Right kidney (tissue), 1 donor: ENCODE measurements around the gene CMTR1.
"Not testable (repeated sequence)": the region's sequence is repeated elsewhere in the genome, so short reads cannot be mapped to it uniquely, and the experiment has no call there.

Source experiments
- DNase-seq: peaks from one replicate; pipeline ENCODE4 v3.0.0-alpha.2; 2016

CMTR1 gene

DNA sequence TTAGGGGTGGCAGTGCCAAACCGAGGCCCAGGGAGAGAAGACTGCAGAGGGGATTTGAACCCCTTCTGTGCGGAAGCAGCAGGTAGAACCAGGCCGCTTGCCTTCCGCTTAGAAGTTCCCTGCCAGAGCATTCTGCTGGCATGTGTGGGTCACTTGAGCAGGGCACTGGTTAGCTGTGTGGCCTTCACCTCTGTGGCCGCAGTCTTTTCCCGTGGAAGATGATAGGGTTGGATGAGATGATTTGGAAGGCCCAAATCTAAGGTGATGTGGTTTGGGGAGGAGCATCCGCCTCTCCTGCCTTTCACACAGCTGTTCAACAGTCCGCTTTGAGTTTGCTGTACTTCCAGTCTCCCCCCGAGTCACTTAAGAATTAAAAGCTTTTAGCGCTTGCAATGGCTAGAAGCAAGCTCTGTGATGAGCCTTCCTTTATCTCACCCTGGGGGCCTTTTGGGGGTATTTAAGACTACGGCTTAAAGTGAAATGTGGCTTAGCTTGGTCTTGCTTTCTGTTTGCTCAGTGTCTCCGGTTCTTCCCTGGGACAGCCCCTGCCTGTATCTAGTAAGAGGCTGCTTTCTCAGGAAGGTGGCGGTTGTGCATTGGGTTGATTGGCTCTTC lies 743 bp downstream of the CMTR1 start:
- peak; percentile 13 for DNase-seq

DNA sequence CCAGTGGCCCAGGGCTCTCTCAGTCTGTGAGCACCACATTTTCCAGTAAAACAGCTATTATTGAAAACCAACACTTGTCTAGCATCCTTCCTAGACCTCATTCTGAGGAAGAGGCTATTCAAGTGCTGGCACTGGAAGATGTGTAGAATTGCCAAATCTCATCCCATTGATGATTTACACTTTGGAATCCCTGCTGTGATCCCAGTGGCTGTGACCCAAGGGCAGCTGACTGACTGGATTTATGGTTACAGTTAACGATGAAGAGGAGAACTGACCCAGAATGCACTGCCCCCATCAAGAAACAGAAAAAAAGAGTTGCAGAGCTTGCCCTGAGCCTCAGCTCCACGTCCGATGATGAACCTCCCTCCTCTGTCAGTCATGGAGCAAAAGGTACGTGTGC lies 2.4 kb downstream of the CMTR1 start:
- DNase-seq = no peak

DNA sequence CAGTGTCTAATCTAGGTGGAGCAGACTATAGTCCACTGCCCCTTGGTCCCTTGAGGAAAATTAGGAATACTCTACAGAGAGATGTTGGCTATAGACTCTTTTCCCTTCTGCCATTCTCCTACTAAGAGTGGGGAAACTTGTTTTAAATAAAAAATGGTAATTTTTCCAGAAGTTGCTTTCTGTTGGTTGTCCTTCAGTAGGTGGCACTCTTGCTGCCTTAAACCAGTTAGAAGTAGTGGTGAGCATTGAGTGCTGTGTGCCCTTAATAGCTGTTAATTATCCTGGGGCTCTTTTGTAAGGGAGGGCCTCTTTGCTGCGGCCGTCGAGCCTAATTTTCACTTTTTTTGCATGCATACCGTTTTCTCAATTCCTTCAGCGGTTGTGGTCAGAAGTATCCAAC lies 2.8 kb downstream of the CMTR1 start:
- no peak for DNase-seq

DNA sequence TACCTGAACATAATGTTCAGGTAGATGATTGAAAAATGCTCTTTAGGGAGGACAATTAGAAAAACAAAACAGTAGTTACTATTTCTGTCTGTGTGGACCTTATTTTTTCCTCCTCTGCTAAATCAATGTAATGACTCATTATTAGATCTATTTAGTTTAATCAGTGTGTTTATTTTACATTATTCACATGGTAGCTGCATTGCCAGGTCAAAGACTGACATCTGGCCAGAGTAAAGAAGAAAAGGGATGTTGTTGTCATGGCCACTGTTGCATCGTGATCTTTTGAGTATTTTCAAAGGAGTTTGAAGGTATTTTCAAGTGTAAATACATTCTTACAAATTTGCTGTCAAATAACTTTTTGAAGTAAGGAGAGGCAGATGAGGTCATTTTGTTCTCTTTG lies 5.9 kb downstream of the CMTR1 start:
- no peak for DNase-seq

DNA sequence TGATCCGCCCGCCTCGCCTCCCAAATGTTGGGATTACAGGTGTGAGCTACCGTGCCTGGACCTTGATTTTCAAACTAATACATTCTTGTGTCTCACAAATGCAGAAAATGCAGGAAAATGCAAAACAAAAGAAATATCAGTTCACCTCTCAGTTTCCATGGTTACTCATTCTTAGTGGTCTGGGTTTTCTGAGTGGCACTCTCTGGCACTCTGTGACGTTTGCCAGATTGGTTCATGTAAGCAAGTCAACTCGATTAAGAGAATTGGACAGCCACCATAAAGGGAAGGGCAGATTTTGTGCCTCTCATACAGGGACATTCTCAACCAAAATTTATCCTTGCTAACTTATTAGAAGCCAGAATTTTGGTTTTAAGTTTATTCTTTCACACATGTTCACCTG lies 8.6 kb downstream of the CMTR1 start:
- no peak for DNase-seq

DNA sequence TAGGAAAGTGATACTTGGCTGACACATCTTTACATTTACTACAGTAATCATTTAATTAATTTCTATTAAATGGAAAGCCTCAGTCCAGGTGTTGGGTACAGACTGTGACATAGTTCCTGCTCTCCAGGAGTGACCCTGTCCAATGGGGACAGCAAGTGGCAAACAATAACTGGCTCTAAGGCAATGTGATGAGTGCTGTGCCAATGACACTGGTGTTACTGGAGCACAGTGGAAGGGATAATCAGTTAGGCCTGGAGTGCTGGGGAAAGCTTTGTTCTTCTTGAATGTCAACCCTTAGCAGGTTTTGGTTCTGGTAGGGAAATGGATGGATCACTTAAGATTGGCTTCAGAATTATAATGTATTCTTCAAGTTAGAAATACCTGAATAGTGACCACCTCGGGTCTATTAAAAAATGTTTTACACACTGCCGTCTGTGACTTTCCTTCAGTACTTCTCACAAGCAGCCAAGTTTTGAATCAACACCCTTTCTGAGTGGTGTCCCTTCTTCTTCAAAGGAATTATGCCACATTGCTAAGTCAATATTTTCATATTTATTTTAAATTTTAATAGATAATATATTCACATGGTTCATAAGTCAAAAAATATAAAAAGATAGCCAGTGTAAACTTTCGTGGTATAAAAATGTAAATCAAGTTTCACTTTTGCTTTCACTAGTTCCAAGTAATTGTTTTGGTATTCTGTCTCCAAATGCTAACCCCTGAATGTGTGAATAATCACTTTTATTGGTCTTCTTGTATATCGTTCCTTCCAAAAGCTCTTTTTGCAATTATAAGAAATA lies 9.6 kb downstream of the CMTR1 start:
- DNase-seq = no peak

DNA sequence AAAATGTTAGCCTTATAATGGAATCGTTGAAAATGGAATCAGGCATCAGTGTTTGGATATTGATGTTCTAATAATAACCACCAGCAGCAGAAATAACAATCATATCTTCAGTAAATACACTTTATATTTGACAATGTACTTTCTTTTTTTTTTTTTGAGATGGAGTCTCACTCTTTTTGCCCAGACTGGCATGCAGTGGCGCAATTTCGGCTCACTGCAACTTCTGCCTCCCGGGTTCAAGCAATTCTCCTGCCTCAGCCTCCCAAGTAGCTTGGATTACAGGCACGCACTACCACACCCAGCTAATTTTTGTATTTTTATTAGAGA lies 10.2 kb downstream of the CMTR1 start:
- DNase-seq = not testable (repeated sequence)

DNA sequence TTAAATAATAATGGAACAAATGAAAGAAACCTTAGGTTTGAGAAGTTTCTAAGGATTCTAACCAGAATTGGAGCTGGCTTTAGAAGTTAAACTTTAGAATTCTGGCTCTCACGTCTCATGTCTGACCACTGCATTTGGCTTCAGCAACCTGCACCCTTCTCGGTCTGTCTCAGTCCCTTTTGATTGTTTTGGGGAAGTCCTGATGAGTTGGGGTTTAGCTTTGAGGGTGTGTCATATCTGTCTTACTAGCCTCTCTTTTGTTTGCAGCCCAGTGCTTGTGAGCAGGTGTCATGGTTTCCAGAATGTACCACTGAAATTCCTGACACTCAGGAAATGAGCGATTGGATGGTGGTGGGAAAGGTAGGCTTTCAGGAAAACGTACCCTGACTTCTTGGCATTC lies 17.0 kb downstream of the CMTR1 start:
- DNase-seq = no peak

DNA sequence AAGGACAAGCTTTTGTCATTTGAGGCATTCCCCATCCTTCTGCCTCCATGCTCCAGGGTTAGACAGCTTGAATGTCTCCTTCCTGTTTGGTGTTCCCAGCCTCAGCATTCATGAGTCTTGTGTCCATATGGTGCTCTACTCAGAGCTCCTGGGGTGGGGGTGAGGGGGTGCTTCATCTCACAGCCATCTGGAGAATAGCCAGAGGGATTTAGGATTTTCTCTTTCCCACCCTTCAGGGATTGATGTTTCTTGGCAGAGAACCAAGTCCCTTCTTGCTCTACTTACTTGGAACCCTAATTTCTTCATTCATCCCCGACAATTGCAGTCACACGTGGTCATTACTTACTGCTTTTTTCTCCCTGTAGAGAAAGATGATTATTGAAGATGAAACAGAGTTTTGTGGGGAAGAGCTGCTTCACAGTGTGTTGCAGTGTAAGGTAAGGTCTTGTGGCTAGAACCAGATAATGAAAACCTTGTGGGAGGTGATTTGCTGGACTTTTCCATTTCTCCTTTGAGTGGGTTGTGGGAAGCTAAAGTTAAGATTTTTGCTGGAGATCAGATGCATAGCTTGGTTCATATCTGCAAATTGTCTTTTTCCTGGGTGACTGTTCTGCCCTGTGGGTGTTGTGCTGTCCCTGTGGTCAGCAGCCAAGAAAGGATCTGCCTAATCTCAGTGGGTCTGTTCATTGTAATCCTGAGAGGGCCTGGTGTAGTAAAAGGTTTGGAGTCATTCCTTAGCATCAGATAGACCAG lies 18.6 kb downstream of the CMTR1 start:
- DNase-seq = no peak

DNA sequence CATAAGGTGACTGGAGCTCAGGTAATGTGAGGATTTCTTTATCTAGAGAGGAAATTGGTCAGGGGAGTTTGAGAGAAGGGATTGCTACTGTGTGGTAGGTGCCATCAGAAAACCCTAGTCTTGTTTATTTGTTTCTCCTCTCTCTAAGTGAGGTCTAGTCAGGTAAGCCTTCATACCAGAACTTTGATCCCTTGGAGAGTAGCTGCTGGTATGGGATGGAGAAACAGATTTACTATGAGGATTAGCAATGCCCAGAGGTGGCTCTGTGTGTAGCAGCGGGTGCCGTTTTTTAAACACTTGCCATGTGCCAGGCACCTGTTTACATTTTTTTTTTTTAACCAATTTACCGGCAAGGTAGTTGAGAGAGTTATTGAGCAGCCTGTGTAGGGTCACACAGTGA lies 19.5 kb downstream of the CMTR1 start:
- DNase-seq = no peak

DNA sequence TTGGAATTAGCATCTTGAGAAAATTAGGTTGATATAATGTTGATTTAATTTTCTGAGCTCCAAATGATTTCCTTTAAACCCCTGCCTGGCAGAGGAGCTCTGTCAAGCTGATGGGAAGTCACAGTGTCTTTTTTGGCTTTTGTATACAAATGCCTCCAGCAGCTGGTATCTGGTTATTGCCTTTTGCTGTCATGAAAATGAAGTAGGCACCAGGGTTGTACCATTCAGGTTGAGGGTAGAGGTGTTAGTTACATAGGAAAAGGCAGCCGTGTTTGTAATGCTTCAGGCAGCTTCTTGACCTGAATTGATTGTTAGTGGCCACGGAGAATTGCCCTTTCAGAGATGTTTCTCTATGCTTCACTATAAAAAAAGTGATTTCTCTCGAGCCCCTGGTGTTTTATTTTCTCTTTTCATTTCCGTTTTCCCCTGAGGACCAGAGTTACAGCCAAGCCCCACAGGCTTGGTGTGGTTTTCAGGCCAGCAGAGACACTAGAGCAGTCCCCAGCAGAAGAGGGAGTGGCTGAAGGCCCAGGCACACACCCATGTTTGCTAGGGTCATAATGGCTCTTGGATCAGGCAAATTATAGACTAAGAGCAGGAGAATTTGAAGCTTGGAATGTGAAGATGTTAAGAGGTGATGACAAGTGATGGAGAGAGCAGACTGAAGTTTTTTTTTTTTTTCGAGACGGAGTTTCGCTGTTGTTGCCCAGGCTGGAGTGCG lies 21.6 kb downstream of the CMTR1 start:
- DNase-seq = no peak

DNA sequence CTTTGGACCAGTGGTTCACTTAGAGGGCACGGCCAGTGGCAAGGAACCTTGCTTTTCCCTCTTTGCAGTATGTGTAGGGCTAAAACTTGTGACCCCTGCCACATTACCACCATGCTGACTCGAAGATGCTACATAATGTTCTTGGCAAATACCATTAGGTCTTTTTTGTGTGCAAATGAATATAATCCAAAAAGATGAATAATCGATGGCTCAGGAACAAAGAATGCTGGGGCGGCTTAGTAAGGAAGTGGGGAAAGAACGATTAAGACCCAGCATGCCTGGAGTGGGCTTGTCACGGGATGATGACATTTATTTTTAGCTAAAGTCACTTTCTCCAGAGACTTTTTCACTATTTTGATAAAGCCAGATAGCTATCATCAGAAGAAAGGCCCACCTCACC lies 23.1 kb downstream of the CMTR1 start:
- no peak for DNase-seq

DNA sequence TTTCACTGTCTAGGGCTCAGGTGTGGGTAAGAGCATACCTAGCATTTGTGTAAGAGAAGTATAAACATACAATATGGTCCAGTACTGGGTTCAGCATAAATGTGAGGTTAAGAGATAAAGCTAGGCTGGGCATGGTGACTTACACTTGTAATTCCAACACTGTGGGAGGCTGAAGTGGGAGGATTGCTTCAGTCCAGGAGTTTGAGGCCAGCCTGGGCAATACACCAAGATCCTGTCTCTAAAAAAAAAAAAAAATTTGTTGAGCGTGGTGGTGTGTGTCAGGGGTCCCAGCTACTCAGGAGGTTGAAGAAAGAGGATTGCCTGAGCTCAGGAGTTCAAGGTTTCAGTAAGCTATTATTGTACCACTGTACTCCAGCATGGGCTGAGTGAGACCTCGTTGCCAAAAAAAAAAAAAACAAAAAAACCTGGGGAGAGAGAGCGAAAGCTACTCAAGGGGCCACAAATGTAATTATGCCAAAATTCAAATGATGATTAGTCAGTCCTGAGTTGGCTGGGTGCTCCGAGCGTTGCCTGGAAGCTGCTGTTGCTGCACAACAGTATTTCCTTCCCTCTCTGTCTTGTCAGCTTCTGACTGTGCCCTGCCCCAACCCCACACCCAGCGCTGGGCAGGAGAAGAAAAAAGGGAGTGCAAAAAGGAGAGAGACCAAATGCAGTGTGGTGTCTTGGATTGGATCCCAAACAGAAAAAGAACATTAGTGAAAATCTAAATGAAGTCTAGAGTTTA lies 24.0 kb downstream of the CMTR1 start:
- no peak for DNase-seq

DNA sequence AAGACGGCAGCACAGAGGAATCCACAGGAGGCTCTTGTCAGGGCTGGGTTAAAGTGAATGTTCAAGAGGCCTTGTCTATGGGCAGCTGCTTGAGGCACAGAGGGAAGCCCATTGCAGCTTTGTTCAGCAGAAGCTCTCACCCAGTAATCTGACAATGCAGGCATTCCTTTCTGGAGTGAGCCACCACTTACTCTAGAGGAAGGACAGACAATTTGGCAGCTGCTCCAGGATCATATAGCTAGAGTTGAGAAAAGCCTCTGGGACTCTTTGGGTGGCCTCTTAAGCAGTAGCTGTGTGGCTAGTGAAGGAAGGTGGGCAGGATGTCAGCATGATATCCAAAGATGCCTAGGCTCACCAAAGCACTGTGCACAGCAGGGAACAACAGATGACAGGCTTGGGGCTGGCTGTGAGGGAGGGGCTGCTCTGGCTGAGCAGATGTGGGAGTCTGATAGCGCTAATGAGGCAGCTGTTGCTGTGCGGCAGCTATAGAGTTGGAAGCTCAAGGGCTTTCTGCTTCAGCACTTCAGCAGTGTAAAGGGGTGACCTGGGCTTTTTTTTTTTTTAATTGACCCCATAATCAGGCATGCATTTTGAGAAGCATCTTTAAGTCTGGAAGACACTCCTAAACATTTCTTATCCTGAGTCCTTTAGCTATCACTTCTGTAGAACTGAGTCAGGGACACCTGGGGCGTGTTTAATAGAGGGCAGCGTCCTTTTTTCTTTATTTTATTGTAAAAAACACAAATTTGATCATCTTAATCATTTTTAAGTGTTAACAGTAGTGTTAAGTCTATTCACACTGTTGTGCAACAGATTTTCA lies 27.2 kb downstream of the CMTR1 start:
- DNase-seq = no peak

DNA sequence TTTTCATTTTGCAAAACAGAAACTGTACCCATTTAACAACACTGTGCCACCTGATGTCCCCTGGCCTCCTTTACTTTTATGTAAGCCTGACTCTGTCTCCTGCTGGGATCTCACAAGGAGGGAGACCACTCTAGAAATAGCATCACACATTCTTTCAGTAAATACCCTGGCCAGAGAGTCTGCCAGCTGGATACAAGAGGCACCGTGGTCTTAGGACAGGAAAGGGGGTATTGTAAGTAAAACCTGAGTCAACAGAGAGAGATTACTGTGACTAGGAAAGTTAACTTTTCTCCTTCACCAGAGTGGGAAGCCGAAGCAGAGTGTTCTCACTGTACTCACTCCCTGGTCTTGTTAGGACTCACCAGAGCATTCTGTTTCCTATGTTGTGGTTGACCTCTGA lies 27.8 kb downstream of the CMTR1 start:
- no peak for DNase-seq

DNA sequence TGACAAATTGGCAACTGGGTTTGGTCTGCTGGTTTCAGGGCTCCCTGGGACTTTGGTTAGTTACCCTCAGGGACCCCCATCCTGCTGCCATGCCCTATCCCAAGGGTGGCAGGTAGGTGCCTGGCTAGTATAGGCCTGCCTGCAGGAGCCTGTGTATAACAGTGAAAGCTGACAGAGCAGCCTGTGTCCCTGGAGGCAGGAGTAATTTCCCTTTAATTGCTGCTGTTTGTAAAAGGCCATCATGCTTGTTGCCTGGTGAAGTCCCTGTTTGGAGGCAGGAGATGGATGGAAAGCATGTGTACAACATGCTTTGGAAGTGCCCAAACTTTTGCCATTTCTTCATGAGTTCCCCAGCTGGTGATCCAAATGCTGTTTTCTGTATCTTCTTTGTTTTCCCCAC lies 30.1 kb downstream of the CMTR1 start:
- no peak for DNase-seq

DNA sequence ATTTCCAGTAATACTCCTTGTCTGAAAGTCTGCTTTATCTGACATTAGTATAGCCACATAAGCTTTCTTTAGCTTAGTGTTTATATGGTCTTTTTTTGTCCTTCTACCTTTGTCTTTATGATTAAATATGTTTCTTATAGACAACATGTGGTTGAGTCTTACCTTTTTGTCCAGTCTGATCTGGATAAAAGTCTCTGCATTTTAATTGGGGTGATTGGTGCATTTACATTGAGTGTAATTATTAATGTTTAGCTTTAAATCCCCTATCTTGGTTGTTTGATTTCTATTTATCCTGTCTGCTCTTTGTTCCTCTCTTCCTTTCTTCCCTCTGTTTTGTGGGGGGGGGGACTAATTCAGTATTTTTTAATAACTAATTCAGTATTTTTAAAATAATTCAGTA lies 34.7 kb downstream of the CMTR1 start:
- no peak for DNase-seq

DNA sequence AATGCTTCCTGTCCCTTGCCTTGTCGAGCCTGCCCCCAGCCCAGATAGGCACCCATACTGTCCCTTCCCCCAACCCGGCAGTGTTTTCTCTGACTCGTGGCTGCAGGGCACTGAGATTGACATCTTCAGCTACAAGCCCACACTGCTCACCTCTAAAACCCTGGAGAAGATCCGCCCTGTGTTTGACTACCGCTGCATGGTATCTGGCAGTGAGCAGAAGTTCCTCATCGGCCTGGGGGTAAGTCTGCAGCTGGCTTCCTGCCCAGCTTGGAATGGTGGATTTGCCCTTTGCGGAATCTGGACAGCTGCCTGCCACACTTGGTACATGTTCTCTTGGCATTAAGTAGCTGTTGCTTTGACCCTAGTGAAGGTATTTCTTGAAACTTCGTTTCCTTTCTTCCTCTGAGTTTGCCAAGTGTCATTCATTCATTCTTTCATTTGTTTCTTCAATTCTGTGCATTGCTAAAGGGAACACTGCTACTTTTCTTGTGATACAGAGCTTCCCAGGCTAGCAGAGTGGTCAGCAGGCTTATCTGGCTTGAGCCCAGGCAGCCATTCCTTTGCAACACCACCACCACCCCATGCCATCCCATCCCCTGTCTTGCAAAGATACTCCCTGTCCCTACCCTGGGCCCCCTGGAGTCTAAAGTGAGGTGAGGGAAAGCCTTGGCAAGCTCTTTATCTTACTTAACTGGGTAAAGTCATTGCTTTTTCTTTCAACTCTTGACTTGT lies 40.5 kb downstream of the CMTR1 start:
- DNase-seq = no peak

DNA sequence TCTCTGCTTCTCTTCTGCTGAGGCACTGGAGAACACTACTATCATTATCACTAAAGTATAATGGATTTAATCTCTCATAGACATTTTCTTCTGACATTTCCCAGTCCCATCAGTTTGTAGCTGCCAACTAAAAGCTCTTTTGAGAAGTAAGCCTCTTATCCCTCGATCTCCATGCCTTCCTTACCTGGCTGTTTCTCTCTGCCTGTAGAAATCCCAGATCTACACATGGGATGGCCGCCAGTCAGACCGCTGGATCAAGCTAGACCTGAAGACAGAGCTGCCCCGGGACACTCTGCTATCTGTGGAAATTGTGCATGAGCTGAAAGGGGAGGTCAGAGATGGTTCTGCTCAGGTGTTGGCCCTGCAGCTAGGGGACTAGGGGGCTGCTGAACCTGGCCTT lies 41.3 kb downstream of the CMTR1 start:
- DNase-seq = no peak

DNA sequence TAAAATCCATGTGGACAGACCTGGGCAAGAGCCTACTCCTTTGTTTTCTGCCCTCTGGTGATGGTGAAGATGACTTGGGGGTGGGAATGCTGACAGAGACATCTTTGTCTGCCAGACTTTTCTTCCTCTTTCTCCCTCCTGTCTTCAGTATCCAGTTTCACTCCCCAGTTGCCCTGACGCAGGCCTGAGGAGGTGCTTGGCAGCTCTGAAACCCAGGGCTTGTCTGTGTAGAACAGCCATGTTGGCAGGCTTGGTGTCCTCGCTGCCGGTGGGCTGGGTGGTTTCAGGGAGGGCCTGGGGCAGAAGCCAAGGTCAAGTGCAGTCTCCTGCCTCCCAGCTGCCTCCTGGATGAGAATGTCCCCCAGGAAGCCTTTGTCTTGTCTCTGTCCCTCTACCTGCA lies 44.2 kb downstream of the CMTR1 start:
- no peak for DNase-seq
